SU-DHL-6 (cell line): Measurements from ENCODE around the gene LRRC17.

Source experiments
- EZH2phosphoT487 ChIP-seq: fragments of 200-600 bp; sonication (generic), shearing (Covaris generic); conservative IDR thresholded peaks from 2 replicates; pipeline ENCODE4 v1.6.1; 2018; ENCODE audit warnings: mild to moderate bottlenecking, antibody characterized with exemption, low read length, moderate library complexity, mixed read lengths
- TF ChIP-seq, protein P1 (sequence below): fragments of 200-600 bp; sonication (generic); IDR thresholded peaks from one replicate; pipeline ENCODE4 v1.5.1; 2017; ENCODE audit warnings: antibody characterized with exemption, mild to moderate bottlenecking, low read length, moderate library complexity; ENCODE audit not compliant: insufficient read depth, poor library complexity, severe bottlenecking

DNA sequence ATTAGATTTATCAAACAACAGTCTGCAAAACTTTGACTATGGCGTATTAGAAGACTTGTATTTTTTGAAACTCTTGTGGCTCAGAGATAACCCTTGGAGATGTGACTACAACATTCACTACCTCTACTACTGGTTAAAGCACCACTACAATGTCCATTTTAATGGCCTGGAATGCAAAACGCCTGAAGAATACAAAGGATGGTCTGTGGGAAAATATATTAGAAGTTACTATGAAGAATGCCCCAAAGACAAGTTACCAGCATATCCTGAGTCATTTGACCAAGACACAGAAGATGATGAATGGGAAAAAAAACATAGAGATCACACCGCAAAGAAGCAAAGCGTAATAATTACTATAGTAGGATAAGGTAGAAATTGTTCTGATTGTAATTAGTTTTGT, 31.4 kb downstream of the LRRC17 start:
- TF ChIP-seq, protein P1, sequence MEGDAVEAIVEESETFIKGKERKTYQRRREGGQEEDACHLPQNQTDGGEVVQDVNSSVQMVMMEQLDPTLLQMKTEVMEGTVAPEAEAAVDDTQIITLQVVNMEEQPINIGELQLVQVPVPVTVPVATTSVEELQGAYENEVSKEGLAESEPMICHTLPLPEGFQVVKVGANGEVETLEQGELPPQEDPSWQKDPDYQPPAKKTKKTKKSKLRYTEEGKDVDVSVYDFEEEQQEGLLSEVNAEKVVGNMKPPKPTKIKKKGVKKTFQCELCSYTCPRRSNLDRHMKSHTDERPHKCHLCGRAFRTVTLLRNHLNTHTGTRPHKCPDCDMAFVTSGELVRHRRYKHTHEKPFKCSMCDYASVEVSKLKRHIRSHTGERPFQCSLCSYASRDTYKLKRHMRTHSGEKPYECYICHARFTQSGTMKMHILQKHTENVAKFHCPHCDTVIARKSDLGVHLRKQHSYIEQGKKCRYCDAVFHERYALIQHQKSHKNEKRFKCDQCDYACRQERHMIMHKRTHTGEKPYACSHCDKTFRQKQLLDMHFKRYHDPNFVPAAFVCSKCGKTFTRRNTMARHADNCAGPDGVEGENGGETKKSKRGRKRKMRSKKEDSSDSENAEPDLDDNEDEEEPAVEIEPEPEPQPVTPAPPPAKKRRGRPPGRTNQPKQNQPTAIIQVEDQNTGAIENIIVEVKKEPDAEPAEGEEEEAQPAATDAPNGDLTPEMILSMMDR, result no peak
- no peak for TF ChIP-seq EZH2phosphoT487
